GM12873 (cell line): ENCODE results near the gene ARPC2.

Source experiments
- TF ChIP-seq, protein P1 (sequence below): IDR thresholded peaks from 2 replicates; pipeline ENCODE4 v1.5.1; 2012; ENCODE audit warnings: low read depth, mild to moderate bottlenecking, moderate library complexity, low read length, control low read depth; ENCODE audit not compliant: insufficient read depth; ENCODE audit errors: missing control alignments

ARPC2 gene

GRCh38 chr2:218216674-218217359 is at the start of gene ARPC2:
TSS of gene ARPC2 (plus strand) at chr2:218217189. CDS start at chr2:218217471, 282 bp downstream.
- TF ChIP-seq, protein P1, sequence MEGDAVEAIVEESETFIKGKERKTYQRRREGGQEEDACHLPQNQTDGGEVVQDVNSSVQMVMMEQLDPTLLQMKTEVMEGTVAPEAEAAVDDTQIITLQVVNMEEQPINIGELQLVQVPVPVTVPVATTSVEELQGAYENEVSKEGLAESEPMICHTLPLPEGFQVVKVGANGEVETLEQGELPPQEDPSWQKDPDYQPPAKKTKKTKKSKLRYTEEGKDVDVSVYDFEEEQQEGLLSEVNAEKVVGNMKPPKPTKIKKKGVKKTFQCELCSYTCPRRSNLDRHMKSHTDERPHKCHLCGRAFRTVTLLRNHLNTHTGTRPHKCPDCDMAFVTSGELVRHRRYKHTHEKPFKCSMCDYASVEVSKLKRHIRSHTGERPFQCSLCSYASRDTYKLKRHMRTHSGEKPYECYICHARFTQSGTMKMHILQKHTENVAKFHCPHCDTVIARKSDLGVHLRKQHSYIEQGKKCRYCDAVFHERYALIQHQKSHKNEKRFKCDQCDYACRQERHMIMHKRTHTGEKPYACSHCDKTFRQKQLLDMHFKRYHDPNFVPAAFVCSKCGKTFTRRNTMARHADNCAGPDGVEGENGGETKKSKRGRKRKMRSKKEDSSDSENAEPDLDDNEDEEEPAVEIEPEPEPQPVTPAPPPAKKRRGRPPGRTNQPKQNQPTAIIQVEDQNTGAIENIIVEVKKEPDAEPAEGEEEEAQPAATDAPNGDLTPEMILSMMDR = no peak

DNA sequence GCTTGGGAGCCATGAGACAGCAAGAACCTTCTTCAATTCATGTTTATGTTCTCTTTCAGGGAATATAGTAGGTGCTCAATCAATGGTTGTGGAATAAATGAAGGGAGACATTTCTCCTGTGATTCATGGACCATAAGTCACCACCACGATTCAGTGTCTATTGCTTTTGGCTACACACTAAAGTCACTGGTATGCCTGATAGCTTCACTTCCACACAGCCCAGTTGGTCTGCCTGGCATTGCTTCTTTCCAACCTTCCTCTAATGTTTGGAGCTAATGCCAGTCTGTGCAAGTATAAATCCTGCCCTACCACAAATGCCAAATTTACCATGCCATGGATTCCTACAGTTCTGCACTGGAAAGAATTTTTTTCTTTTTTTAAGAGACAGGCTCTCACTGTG is 49.0 kb upstream of the ARPC2 start:
- TF ChIP-seq, protein P1 = no peak

GRCh38 chr2:218168635-218169462 is 48.1 kb upstream of the ARPC2 start:
- TF ChIP-seq, protein P1 = peak; percentile 83

DNA sequence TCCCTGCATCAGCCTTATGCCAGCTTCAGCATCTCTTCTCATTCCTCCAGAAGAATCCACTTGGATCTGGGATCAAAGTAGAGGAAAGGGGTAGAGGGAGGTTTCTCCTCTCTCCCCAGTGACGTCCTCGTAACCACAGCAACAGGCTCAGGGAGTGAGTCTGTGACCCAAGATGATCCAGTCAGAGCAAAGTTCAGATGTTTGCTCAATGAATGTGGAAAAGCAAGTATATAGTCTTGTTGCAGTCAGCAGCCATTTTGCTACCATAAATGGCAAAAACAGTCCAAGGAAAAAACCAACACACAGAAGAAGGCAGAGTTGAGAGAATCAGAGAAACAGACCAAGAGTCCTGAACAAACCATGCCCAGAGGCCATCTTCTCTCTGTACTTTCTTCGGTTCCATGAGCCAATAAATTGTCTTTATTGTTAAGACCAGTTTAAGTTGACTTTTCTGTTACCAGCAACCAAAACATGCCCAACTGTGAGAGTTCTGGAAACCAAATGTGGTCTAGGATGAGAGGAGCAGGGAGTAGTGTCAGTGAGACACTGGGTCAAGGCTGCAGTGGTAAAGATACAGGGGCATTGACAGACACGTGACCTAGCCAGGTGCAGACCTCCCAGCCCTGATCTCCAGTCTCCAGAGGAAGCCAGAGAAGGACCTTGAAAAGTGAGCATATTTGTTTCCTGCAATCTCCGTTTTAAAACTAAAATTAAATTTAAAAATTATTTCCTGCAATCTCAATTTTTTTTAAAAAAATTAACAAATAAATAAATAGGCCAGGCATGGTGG is 47.0 kb upstream of the ARPC2 start:
- TF ChIP-seq, protein P1 = no peak

DNA sequence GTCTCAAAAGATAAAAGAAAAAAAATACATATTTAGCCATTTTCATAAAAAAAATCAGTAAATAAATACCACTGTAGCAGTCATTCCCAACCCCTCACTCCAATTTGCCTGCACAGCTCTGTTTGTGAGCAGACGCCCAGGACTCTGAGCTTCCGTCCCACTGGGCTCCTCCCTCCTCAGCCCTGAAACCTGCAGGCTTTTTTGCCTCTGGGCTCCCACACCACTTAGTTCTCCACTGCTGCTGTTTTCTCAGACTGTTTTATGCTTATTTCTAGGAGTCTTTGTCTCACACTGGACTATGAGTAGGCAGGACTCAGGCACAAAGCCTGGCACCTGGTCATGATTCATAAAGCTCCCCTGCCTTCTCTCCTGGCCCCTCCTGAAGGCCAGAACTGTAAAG is 44.1 kb upstream of the ARPC2 start:
- TF ChIP-seq, protein P1 = no peak

GRCh38 chr2:218179782-218180181 is 37.2 kb upstream of the ARPC2 start:
- TF ChIP-seq, protein P1 = no peak
